Measurements from ENCODE around the gene FAAP100.
"Not testable (repeated sequence)": the region's sequence is repeated elsewhere in the genome, so short reads cannot be mapped to it uniquely, and the experiment has no call there.

The FAAP100 gene

DNA sequence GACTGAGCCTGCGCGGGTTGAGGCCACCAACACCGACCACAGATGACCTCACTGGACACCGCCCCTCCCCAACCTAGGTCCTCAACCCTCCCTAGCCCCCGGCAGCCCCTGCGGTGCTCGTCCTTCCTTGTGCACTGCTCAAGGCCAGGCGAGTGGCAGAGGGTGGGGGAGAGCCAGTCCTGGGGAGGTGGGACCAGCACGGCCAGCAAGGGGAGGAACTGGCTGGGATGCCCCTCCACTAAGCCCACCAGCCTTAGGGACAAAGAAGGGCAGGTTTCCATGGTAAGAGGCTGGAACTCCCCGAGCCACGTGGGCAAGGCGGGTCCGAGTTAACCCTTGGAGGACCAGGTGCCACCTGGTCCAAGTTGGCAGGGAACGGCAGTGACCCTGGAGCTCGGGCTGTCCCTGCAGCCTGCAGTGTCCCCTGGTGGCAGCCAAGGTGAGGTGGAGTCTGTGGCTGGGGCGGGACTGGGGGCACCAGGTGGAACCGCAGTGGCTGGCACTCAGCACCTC, 14.8 kb downstream of the FAAP100 start:
- peak; percentile 53 to 64 for DNase-seq (ENCODE audit: low read depth in 1 of 2, low spot score in 1 of 2)
- TF ChIP-seq JUND (IDR thresholded peaks at IDR 0.05; ENCODE audit: low read depth): no peak
- in situ Hi-C loops (cut with HindIII; ENCODE audit: low pct_unique_long_range_greater_than_20kb, low sequenced_read_pairs): no loop called here

DNA sequence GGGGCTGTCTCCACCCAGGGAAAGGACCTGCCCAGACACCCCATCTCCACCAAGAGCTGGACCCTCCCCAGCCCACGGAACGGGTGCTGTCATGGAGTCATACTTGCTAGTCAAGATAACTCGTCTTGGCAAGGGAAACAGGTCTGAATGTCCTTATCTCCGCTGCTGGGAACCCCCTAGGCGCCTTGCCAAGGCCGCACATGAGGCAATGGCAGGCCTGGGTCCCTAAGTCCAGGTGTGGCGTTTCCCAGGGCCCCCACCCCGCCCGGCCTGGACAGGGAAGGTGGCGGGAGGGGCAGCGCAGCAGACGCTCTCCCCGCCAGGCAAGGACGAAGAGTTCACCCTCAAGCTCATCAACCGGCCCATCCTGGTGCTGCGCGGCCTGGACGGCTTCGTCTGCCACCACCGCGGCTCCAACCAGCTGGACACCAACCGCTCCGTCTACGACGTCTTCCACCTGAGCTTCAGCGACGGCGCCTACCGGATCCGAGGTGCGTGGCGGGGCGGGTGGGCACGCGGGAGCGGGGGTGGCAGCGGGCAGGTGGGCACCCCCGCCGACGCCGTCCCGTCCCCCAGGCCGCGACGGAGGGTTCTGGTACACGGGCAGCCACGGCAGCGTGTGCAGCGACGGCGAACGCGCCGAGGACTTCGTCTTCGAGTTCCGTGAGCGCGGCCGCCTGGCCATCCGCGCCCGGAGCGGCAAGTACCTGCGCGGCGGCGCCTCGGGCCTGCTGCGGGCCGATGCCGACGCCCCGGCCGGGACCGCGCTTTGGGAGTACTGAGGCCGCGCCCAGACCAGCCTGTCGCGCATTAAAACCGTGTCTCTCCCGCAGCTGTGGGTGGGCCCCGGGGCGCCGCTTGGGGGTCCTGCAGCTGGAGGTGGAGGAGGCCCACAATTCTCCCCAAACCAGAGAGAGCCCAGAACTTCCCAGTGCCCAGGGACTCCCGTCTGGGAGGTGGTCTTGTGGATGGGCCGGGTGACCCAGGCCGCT, 15.6 kb downstream of the FAAP100 start:
- DNase-seq (ENCODE audit: low read depth in 1 of 2, low spot score in 1 of 2): no peak
- in situ Hi-C loops (cut with HindIII; ENCODE audit: low pct_unique_long_range_greater_than_20kb, low sequenced_read_pairs): no loop called here
- TF ChIP-seq JUND (IDR thresholded peaks at IDR 0.05; ENCODE audit: low read depth): no peak

DNA sequence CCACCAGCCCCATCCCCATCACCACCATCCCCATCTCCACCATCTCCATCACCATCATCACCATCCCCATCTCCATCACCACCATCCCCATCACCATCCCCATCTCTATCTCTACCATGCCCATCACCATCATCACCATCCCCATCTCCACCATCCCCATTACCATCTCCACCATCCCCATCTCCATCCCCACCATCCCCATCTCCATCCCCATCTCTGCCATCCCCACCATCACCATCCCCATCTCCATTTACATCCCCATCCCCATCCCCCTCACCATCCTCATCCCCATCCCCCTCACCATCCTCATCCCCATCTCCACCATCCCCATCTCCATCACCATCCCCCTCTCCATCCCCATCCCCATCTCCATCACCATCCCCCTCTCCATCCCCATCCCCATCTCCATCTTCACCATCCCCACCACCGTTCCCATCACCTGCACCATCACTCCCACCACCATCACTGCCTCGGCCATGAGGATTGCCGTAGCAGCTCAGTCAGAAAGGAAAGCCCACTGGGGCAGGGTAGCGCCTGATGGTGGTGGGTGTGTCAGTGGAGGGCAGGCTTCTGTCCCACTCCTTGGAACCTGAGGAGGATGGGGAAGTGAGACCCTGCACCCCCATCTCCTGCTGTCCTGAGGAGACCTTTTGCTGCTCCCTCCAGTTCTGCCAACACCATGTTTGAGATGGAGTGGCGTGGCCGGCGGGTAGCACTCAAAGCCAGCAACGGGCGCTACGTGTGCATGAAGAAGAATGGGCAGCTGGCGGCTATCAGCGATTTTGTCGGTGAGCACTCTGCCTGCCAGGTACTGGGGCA, 16.5 kb downstream of the FAAP100 start:
- in situ Hi-C loops (cut with HindIII; ENCODE audit: low pct_unique_long_range_greater_than_20kb, low sequenced_read_pairs): no loop called here
- no peak for TF ChIP-seq JUND (IDR thresholded peaks at IDR 0.05; ENCODE audit: low read depth)
- DNase-seq (ENCODE audit: low read depth in 1 of 2, low spot score in 1 of 2): no peak

DNA sequence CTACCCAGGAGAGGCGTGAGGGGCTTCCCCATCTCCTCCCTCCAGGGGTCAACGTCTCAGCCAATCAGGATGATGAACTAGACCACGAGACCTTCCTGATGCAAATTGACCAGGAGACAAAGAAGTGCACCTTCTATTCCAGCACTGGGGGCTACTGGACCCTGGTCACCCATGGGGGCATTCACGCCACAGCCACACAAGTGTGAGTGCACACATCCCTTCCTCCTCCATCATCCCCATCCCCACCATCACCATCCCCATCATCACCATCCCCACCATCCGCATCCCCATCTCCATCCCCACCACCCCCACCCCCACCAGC, 17.2 kb downstream of the FAAP100 start:
- in situ Hi-C loops (cut with HindIII; ENCODE audit: low pct_unique_long_range_greater_than_20kb, low sequenced_read_pairs): no loop called here
- TF ChIP-seq JUND (IDR thresholded peaks at IDR 0.05; ENCODE audit: low read depth): no peak

DNA sequence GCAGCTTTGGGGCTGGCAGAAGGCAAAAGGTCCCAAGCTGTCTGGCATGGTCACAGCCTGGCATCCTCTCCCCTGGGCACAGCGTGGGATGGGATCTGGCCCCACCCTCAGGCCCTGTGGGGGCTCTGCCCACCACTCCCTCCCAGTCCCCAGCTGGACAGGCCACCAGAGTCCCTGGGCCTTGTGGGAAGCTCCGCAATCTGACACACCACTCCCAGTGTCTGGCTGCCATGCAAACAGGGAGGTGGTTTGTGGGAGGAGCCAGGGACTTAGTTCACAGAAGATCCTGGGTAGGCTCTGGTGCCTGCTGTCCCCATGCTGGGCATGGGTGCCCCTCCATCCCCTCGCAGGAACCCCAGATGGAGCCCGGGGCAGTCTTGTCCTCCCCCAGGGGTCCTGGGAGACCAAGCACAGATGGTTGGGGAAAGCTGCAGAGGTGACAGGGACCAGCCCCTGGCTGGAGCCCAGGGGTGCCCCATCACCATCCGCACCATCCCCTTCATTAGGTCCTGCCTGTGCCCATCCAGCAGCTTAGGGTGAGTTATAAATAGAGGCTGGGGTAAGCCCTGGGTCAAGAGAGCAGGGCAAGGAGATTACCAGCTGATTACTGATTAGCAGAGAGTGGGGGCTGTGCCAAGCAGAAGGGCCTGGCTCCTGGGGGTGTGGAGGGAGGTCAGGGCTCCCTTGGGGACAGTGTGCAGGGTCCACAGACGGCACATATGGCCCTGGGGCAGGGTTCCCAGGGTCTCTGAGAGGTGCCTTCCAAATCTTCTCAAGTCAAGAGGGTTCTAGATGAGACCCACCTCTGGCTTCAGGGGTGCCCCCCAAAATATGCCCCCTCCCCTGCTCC, 17.8 kb downstream of the FAAP100 start:
- DNase-seq (ENCODE audit: low read depth in 1 of 2, low spot score in 1 of 2): peak in 1 of 2 experiments; percentile 42
- no peak for TF ChIP-seq JUND (IDR thresholded peaks at IDR 0.05; ENCODE audit: low read depth)
- in situ Hi-C loops (cut with HindIII; ENCODE audit: low pct_unique_long_range_greater_than_20kb, low sequenced_read_pairs): no loop called here

More for the DNA sequence above, 17.2 kb downstream of the FAAP100 start:
- DNase-seq (ENCODE audit: low read depth in 1 of 2, low spot score in 1 of 2): no peak

DNA sequence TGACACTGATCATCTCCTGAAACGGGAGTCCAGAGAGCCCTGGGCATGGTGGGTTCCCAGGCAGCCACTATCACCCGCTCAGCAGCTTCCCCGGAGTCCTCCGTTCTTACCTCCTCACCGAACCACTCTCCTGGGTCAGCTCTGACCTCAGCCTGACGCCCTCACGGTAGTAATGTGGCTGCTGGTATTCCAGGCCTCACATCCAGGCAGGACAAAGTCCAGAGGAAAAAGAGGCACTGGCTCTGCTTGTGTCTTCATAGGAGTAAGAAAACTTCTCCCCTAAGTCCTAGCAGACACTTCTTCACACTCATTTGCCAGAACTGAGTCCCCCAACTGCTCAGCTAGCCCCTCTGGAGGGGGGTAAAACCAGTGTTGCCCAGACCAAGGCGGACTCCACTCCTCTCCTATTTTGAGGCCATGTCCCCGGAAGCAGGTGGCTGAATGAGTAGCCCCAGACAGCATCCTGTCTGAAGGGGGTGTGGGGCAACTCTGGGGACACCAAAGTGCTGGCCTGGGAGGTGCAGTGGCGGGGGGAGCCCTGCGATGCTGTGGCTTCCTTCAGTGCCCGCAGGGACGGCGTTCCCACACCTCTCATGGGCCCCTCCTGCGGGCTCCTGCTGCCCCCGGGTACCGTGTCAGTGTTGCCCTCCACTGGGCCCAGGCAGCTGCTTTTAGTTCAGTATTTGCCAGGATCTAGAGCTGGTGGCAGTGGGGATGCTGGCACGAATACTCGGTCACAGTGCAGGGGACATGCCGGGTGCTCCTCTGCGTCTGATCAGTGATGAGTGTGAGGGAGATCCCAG, 18.6 kb downstream of the FAAP100 start:
- in situ Hi-C loops (cut with HindIII; ENCODE audit: low pct_unique_long_range_greater_than_20kb, low sequenced_read_pairs): no loop called here

DNA sequence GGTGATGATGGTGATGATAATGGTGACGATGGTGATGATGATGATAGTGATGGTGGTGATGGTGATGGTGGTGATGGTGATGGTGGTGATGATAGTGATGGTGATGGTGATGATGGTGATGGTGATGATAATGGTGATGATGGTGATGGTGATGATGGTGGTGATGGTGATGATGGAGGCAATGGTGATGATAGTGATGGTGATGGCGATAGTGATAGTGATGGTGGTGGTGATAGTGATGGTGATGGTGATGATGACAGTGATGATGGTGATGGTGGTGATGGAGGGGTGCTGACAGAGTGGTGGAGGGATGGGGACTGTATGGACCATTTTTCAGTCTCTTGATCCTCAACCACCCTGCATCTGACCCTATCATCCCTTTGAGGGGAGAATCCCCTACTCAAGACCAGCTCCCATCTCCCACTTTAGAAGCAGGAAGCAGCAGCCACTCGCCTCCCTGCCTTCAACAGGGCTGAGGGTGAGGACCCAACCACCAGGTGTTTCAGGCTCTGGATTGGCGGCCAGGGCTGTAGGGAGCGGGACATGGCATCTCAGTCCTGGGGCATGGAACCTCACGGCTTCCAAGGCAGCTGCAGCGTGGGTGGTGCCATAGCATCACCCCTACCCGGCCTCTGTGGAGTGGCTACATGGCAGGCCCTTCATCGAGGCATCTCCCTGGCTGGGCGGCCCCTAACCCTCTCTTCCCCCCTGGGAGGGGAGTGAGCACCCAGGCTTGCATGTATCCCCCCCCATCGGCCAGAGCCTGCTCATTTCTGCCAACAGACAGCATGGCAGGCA, 19.5 kb downstream of the FAAP100 start:
- TF ChIP-seq JUND (IDR thresholded peaks at IDR 0.05; ENCODE audit: low read depth): no peak
- no peak for DNase-seq (ENCODE audit: low read depth in 1 of 2, low spot score in 1 of 2)

More for the DNA sequence above, 18.6 kb downstream of the FAAP100 start:
- DNase-seq (ENCODE audit: low read depth in 1 of 2, low spot score in 1 of 2): no peak
- no peak for TF ChIP-seq JUND (IDR thresholded peaks at IDR 0.05; ENCODE audit: low read depth)

DNA sequence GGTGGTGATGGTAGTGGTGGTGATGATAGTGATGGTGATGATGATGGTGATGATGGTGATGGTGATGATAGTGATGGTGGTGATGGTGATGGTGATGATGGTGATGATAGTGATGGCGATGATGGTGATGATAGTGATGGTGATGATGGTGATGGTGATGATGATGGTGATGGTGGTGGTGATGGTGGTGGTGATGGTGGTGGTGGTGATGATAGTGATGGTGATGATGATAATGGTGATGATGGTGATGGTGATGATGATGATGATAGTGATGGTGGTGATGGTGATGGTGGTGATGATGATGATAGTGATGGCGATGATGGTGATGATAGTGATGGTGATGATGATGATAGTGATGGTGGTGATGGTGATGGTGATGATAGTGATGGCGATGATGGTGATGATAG, 20.2 kb downstream of the FAAP100 start:
- in situ Hi-C loops (cut with HindIII; ENCODE audit: low pct_unique_long_range_greater_than_20kb, low sequenced_read_pairs): not testable (repeated sequence)

More for the DNA sequence above, 19.5 kb downstream of the FAAP100 start:
- in situ Hi-C loops (cut with HindIII; ENCODE audit: low pct_unique_long_range_greater_than_20kb, low sequenced_read_pairs): no loop called here

DNA sequence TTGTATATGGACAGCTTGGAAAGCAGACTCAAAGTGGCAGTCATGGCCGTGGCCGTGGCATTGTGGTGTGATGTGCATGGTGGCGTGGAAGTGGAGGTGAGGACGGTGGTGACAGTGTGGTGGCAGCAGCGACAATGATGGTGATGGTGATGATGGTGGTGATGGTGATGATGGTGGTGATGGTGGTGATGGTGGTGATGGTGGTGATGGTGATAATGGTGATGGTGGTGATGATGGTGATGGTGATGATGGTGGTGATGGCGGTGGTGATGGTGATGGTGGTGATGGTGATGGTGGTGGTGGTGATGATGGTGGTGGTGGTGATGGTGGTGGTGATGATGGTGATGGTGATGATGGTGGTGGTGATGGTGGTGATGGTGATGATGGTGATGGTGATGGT, 21.1 kb downstream of the FAAP100 start:
- DNase-seq (ENCODE audit: low read depth in 1 of 2, low spot score in 1 of 2); in situ Hi-C loops (cut with HindIII; ENCODE audit: low pct_unique_long_range_greater_than_20kb, low sequenced_read_pairs): not testable (repeated sequence)

More for the DNA sequence above, 20.2 kb downstream of the FAAP100 start:
- not testable (repeated sequence) for DNase-seq (ENCODE audit: low read depth in 1 of 2, low spot score in 1 of 2)

DNA sequence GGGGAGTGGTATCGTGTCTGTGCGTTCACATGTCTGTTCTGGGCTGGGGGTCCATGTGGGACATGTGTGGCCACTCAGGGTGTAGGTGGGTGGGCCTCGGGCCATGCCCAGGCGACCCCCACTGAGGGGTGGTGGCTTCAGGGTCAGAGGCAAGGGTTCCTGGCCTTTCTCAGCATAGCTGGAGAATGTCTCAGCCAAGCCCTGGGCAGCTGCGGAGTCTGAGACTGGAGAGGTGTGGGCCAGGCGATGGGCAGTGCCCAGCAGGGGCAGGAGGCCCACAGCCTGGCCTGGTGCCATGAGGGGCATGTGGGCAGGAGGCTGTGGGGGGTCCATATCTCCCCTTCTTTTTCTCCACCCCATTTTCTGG, 22.7 kb downstream of the FAAP100 start:
- TF ChIP-seq JUND (IDR thresholded peaks at IDR 0.05; ENCODE audit: low read depth): no peak
- in situ Hi-C loops (cut with HindIII; ENCODE audit: low pct_unique_long_range_greater_than_20kb, low sequenced_read_pairs): no loop called here
- DNase-seq (ENCODE audit: low read depth in 1 of 2, low spot score in 1 of 2): no peak

All from T47D (cell line).